Activated CD8-positive, alpha-beta memory T cell treated with anti-CD3 and anti-CD28 coated beads, Interleukin-2, amount 50 U/mL, for 1 hour (primary cell): Measurements from ENCODE around the gene SUPT16H.
"Not testable (repeated sequence)": the region's sequence is repeated elsewhere in the genome, so short reads cannot be mapped to it uniquely, and the experiment has no call there.

ENCODE experiments used
- DNase-seq: peaks from one replicate; pipeline ENCODE4 v3.0.0-alpha.2; 2020; ENCODE audit errors: extremely low read depth

Gene SUPT16H

DNA sequence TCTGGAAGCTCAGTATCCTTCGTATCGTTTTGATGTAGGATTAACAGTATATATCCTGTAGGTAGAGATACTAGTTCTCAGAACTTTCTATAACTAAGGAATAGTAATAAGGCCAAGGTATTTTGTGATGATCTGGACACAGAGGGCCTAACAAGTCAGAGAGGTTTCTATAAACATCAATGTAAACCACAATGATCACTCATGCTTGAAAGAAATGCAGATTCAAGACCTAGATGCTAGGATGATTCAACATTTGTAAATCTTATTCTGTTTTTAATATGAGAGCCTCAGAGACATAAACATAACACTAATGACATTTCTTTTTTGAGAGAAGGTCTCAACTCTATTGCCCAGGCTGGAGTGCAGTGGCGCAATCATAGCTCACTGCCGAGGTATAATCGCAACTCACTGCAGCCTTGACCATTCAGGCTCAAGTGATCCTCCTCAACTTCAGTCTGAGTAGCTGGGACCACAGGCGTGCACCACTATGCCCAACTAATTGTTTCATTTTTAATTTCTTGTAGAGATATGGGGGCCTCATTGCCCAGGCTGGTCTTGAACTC lies 16.2 kb downstream of the SUPT16H start:
- DNase-seq, result no peak

DNA sequence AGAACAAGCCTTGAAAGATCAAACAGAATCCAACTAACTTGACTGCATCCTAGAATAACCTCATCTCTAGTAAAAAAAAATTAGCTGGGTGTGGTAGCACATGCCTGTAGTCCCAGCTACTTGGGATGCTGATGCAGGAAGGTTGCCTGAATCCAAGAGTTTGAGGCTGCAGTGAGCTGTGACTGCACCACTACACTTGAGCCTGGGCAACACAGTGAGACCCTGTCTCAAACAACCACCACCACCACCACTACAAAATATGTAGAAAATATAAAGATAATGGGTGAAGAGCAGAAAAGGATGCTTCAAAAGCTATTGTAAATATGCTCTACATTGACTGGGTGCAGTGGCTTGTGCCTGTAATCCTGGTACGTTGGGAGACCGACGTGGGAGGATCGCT lies 27.3 kb downstream of the SUPT16H start:
- DNase-seq, result no peak

DNA sequence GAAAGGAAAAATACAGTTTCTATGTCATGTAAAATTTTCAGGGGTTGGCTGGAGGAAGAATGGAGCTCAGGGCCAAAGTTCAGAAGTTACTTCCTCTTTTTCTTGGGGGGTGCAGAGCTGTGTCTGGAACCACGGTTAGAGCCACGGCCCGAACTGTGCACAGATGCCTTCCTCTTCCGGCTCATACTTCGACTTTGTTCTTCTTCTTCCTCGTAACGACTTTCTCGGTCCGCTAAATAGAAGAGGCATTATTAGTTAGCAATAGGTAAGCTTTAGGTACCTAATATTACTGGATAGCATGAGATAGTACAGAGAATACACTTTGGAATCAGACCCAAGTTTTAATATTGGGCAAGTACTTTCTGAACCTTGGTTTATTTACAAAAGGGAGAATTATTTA lies 31.2 kb downstream of the SUPT16H start:
- DNase-seq, result no peak

DNA sequence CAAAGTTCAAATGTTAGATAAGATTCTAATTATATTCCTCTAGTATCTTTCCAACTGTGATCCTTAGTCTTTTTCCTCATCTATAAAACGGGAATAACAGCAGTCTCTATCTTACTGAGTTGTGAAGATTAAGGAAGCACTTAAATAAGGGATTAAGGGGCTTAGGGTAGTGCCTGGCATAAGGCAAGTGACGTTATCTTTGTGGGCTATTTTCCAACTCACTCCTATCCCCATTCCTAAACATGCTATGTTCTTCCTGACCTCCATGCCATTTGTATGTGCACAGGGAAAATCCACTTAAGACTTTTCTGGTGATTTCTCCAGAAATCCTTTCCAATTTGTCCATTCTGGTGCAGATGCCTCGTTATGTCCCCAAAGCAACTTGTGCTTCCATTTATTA lies 33.3 kb downstream of the SUPT16H start:
- DNase-seq, result no peak

DNA sequence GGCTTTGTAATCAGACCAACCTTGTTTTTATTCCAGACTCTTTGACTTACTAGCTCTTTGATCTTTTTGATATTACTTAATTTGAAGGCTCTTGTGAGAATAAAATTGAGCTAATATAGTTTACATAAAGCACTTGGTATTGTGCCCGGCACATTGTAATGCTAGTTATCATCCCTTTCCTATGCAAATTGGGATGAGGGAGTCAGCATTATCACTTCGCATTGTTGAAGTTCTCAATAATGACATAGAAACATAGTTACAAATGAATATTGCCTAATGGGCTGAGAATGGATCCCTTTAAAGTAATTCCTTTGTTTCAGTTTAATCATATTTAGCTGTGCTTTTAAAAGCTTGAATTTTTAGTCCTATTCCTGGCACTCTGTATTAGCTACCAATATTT lies 36.6 kb downstream of the SUPT16H start:
- no peak for DNase-seq

DNA sequence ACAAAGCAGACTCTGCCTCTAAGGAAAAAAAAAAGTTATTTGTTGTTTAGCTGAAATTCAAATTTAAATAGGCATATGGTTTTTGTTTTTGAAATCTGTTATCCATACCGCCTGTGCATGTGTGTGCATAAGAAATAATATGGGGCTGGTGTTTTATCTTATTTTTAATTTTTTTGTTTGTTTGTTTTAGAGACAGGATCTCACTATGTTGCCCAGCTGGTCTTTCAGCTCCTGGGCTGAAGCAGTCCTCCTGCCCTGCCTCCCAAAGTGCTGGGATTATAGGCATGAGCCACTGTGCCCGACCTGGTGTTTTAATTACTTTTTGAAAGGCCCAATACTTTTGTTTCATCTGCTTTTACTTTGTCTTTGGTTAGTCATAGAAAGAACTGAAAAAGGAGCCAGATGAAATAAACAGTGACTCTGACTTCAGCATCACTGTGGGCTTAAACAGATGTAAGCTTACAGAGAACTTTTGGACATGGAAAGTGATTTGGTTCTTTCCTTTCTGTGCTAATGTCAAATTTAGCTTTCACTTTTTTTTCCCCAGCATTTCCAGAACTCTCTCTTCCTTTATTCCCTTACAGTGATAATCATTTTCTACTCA lies 37.2 kb downstream of the SUPT16H start:
- no peak for DNase-seq

DNA sequence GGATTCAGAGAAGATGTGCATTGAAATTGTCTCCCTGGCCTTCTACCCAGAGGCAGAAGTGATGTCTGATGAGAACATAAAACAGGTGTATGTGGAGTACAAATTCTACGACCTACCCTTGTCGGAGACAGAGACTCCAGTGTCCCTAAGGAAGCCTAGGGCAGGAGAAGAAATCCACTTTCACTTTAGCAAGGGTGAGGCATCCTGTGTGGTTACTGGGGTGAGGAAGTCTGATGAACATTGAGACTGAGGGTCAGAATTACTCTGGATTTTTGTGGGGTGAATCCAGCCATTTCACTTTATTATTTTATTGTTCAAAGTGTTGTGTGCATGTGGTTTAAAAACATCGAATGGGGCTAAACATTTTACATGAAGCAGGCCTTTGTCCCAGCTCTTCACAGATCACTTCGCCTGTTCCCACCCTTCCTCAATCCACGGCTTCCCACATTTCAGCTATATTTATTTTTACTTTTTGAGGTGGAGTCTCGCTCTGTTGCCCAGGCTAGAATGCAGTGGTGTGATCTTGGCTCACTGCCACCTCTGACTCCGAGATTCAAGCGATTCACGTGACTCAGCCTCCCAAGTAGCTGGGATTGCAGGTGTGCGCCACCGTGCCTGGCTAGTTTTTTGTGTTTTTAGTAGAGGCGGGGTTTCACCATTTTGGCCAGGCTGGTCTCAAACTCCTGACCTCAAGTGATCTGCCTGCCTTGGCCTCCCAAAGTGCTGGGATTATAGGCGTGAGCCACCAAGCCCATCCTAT lies 40.6 kb downstream of the SUPT16H start:
- DNase-seq, result no peak

DNA sequence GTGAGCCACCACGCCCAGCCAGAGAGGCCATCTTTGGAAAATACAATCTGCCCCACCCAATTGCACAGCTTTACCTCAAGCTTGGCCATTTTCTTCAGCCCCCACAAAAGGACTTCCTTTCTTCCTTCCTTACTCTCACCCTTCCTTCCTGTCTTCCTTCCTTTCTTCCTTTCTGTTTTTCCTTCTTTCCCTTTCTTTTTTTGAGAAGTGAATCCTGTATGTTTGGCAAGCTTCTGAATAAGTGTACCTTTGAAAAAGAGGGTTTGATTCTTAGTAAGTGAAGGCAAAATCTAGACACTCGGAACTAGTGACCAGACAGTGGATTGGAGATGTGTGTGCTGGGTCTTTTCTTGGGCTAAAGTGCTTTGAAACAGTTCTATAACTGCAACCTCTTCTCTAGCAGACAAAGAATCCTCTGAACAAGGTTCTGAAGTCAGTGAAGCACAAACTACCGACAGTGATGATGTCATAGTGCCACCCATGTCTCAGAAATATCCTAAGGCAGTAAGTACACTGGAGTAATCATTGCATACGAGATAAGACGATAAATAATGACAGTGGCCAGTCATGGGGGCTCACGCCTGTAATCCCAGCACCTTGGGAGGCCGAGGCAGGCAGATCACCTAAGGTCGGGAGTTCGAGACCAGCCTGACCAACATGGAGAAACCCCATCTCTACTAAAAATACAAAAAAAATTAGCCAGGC lies 49.5 kb downstream of the SUPT16H start:
- DNase-seq, result no peak

DNA sequence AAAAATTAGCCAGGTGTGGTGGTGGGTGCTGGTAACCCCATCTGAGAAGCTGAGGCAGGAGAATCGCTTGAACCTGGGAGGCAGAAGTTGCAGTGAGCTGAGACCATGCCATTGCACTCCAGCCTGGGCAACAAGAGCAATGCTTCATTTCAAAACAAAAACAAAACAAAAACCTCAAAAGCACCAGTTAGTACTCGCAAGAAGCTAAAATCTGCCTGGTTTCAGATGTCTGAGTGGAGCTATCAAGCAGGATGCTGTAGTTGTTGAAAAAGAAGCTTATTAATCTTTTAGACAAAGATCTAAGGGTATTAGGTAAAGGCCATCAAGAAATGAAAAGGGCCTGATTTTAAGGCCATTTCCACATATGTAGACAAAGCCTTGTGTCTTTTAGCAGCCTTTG lies 50.9 kb downstream of the SUPT16H start:
- no peak for DNase-seq

DNA sequence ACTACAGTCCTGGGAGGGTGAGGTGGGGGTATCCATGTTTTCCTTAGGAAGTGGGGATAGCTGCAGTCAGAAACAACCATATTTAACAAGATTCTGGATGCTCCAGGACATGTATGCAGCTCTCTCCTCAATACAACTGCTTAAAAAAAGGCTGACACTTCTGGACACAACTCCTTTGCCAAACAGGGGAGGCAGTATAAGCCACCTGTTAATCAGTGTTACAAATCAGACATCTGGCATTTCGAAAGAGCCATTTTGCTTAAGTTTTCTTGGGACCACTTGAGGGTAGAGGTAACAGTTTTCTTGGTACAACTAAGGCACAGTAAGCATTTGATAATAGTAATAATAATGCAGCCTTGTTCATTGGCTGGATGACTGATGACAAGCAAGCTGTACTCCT lies 56.8 kb downstream of the SUPT16H start:
- DNase-seq, result no peak

DNA sequence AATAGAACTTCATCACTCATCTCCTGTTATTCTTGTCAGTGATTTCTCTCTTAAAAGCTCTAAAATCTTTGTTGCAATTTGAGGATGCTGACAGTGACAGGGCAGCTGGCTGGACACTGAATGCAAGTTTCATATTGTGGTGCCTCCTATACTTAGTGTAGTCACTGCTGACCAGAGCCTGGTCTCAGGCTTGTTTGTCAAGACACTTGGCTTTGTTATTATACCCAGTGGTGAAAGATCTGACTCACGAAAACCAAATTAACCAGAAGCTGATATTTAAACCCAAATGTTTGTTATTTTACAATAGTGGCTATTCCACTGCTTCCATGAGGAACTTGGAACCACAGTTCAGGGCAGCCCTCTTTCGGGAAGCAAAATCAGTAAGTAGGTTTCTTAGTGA lies 61.1 kb downstream of the SUPT16H start:
- DNase-seq, result no peak

DNA sequence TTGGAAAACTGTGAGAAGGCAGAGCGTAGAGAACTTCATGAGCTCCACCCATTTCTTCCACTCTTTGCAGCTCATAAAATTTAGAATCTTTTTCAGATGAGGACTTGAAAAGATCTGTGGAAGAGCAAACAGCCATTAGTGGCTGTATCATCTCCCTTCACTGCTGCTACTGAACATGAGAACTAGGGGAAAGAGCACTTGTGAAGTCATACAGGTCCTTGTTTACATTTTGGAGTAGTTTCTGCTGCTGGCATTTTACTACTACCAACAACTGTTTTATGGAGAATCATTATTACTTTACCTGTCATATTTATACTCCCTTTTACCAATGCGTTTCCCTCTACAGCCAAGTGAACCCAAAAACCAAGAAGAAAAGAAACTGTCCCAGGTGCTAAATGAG lies 62.9 kb downstream of the SUPT16H start:
- DNase-seq, result no peak

DNA sequence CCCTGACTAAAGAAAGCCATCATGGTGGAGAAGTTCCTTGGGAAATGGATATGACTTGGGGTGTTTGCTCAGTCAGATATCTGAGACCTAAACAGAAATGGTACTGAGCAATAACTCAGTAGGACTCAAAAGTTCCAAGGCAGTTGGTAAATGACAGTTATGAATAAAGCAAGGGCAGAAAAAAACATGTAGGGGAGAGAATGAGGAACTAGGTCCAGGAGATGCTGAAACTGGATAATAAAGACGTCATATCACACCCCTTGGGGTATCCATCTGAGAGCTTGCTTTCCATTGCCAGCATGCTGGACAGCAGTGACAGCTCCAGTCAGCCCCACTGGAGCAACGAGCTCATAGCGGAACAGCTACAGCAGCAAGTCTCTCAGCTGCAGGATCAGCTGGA lies 66.4 kb downstream of the SUPT16H start:
- DNase-seq, result no peak

DNA sequence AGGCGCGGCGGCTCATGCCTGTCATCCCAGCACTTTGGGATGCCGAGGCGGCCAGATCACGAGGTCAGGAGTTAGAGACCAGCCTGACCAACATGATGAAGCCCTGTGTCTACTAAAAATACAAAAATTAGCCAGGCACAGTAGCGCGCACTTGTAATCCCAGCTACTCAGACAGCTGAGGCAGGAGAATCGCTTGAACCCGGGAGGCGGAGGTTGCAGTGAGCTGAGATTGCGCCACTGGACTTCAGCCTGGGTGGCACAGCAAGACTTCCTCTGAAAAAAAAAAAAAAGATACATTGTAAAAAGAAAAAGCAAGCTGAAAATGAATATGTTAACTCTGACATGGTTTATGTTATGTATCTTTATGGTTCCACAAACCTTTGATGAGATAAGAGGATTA lies 70.3 kb downstream of the SUPT16H start:
- DNase-seq, result no peak

DNA sequence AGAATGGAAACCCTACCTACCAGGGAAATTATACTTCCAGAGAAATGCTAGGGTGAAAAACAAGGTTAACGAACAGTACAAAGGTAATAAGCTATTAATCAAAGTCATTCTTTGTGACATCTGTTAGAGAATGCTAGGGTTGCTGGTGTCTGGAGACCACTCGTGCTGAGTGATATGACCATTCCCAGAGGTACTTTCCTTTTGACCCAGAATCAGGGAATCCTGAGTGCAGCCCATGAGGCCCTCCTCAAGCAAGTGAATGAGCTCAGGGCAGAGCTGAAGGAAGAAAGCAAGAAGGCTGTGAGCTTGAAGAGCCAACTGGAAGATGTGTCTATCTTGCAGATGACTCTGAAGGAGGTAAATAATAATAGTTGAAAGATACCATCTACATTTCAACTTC lies 72.2 kb downstream of the SUPT16H start:
- DNase-seq, result no peak

DNA sequence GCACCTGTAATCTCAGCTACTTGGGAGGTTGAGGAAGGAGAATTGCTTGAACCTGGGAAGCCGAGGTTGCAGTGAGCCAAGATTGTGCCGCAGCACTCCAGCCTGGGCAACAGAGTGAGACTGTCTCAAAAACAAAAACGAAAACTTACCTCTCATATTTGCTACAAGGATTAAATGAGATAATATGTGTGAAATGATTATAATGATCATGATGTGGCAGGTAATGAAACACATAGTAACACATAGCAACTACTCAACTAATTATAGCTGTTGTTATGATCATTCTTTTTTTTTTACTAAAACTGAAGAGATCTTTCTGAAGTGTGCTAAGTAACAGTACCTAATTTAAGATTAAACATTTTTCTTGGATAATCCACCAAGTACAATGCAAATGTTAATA lies 73.9 kb downstream of the SUPT16H start:
- no peak for DNase-seq

DNA sequence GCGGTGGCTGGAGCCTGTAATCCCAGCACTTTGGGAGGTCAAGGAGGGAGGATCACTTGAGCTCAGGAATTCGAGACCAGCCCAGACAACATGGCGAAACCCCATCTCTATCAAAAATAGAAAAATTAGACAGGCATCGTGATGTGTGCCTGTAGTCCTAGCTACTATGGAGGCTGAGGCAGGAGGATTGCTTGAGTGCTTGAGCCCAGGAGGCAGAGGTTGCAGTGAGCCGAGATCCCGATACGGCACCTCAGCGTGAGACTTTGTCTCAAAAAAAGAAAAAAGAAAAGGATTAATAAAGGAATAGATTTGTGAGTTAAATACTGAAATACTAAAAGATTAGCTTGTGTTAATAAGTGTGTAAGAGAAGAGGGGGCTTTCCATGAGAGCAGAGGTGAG lies 74.6 kb downstream of the SUPT16H start:
- DNase-seq, result no peak

DNA sequence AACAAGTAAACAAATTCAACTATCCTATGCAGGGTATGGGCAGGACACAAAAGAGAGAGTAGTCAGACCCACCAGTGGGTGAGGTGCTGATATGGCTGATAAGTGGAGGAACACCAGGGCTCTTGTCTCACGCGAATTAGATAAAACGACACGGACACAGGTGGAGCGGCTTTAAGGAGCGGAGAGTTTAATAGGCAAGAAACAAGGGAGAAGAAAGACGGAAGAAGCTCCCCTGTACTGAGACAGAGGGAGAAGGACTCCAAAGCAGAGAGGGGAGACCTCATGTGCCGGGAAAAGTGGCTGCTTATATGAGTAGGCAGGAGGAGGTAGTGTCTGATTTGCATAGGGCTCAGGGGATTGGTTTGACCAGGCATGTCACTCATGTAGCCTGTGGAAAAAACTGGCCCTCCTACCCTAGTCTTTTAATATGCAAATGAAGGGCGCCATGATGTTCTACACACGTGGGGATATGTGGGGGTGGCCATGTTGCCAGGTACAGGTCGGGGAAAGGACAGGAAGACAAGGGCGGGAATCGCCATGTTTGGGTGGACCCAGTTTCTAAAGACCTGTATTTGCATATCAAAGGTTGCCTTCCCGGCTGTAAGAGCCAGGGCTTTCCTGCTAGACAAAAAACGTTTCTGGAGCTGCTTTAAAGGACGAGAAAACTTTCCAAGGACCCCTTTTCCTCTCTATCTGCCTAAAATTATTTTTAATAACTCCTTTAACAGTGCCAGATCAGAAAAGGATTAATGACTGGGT lies 75.2 kb downstream of the SUPT16H start:
- peak; percentile 41 for DNase-seq

DNA sequence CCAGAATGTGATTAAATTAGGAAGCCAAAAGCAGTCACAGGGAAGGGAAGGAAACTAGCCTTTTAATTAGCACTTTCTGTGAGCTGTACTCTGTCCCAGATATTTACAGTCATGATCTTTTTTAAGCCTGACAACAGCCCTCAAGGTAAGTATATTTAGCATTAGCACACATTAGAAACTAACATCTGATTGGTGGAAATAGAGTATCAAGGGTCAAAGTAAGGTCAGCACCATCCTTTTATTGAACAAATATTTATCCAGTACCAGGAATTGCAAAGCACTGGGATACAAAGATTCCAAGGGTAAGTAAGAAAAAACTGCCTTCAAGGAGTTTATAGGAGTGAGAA lies 75.7 kb downstream of the SUPT16H start:
- no peak for DNase-seq

DNA sequence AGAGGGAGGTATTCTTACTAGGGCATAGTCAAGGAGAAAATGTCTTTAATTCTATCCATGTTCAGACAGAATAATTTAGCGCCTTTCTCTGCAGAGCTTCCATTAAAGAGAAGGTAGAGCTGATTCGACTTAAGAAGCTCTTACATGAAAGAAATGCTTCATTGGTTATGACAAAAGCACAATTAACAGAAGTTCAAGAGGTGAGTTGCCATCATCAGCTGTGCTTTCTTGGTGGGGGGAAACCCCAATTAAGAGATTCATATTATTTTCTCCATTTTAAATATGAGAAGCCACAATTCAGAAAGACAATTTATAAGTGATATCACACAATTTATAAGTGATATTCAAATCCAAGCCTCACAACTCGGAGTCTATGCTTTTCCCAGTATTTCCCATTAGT lies 76.2 kb downstream of the SUPT16H start:
- no peak for DNase-seq

DNA sequence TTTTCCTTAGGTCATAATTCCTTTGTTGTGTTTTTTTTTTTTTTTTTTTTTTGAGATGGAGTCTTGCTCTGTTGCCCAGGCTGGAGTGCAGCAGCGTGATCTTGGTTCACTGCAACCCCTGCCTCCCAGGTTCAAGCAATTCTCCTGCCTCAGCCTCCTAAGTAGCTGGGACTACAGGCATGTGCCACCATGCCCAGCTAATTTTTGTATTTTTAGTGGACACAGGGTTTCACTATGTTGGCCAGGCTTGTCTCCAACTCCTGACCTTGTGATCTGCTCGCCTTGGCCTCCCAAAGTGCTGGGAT lies 81.0 kb downstream of the SUPT16H start:
- DNase-seq, result not testable (repeated sequence)

DNA sequence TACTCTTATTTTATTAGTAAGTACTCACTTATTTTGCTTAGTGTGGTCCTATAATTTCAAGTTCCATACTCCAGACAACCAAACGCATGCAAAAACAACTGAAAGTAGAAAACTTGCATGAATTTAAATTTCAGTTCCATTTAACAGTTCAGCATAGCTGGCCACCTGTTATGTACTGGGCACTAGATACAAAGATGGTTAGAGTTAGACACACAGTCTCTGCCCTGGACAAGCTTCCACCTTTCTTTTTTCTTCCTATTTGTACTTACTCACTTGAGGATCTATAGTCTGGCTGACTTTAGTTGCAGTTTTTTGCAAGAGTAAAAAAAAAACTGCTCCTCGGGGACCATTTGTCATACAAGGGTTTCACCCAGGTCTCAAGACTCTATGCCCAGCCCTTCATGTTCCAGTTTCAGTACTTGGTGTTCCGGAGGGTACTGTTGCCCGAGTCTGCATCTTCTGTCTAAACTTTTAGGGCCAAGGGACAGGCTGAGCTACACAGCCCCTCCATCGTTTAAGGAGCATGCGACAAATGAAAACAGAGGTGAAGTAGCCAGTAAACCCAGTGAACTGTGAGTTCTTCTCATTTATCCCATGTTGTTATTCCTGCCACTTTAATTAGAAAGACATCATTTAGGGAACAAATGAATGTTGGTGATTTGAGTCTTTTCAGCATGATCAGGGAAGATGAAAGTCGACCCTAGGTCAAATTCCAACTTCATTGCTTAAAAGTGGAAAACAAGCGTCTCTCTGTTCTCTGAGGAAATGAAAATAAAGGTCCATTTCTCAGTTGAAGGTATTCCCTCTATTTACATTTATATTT lies 81.6 kb downstream of the SUPT16H start:
- no peak for DNase-seq
